Measurements from ENCODE around the gene DCTN5.

DCTN5 gene

GRCh38 chr16:23699100-23699499, 57.8 kb downstream of the DCTN5 start:
- Histone ChIP-seq H3K27me3 (ENCODE audit: low read depth, low read length) (no peaks in the 10 kb centered on the region), H3K36me3 (ENCODE audit: control insufficient read depth in 1 of 2, insufficient read depth in 2 of 2, low read length in 2 of 2) (no peaks in the 10 kb centered on the region), H3K9me3 (ENCODE audit: control insufficient read depth in 1 of 2, low read length in 2 of 2) (peaks cover 0 to 4% of the 10 kb centered on the region in 2 donors), H3K27ac (ENCODE audit: low read length) (peak overlapping the region; percentile 56), H3K4me1 (ENCODE audit: control insufficient read depth in 1 of 2, insufficient read depth in 2 of 2, low read length in 2 of 2) (no peaks in the 10 kb centered on the region), H3K4me3 (ENCODE audit: low read depth in 1 of 2, low read length in 2 of 2) (no peak overlapping the region)

- H3K4me1 ChIP-seq (ENCODE audit: control insufficient read depth in 1 of 2, insufficient read depth in 2 of 2, low read length in 2 of 2), result no peaks in the 10 kb centered on the region
- no peaks in the 10 kb centered on the region for H3K27me3 ChIP-seq (ENCODE audit: low read depth, low read length)
- H3K9me3 ChIP-seq (ENCODE audit: control insufficient read depth in 1 of 2, low read length in 2 of 2), result peaks cover 0 to 4% of the 10 kb centered on the region in 2 donors
- no peak overlapping the region for H3K4me3 ChIP-seq (ENCODE audit: low read depth in 1 of 2, low read length in 2 of 2)
- H3K36me3 ChIP-seq (ENCODE audit: control insufficient read depth in 1 of 2, insufficient read depth in 2 of 2, low read length in 2 of 2), result no peaks in the 10 kb centered on the region
- no peak overlapping the region for H3K27ac ChIP-seq (ENCODE audit: low read length)
Observed at GRCh38 chr16:23700093-23700492, 58.8 kb downstream of the DCTN5 start.

- H3K4me1 ChIP-seq (ENCODE audit: control insufficient read depth in 1 of 2, insufficient read depth in 2 of 2, low read length in 2 of 2), result no peaks in the 10 kb centered on the region
- H3K27me3 ChIP-seq (ENCODE audit: low read depth, low read length), result no peaks in the 10 kb centered on the region
- peaks cover 0 to 4% of the 10 kb centered on the region in 2 donors for H3K9me3 ChIP-seq (ENCODE audit: control insufficient read depth in 1 of 2, low read length in 2 of 2)
- no peak overlapping the region for H3K27ac ChIP-seq (ENCODE audit: low read length)
- H3K36me3 ChIP-seq (ENCODE audit: control insufficient read depth in 1 of 2, insufficient read depth in 2 of 2, low read length in 2 of 2), result no peaks in the 10 kb centered on the region
- no peak overlapping the region for H3K4me3 ChIP-seq (ENCODE audit: low read depth in 1 of 2, low read length in 2 of 2)
Observed at GRCh38 chr16:23700509-23700908, 59.2 kb downstream of the DCTN5 start.

GRCh38 chr16:23701045-23701444, 59.8 kb downstream of the DCTN5 start:
- H3K4me1 ChIP-seq (ENCODE audit: control insufficient read depth in 1 of 2, insufficient read depth in 2 of 2, low read length in 2 of 2), result no peaks in the 10 kb centered on the region
- H3K36me3 ChIP-seq (ENCODE audit: control insufficient read depth in 1 of 2, insufficient read depth in 2 of 2, low read length in 2 of 2), result no peaks in the 10 kb centered on the region
- peaks cover 0 to 4% of the 10 kb centered on the region in 2 donors for H3K9me3 ChIP-seq (ENCODE audit: control insufficient read depth in 1 of 2, low read length in 2 of 2)
- no peak overlapping the region for H3K4me3 ChIP-seq (ENCODE audit: low read depth in 1 of 2, low read length in 2 of 2)
- H3K27ac ChIP-seq (ENCODE audit: low read length), result no peak overlapping the region
- H3K27me3 ChIP-seq (ENCODE audit: low read depth, low read length), result no peaks in the 10 kb centered on the region

- Histone ChIP-seq H3K27ac (ENCODE audit: low read length) (no peak overlapping the region), H3K36me3 (ENCODE audit: control insufficient read depth in 1 of 2, insufficient read depth in 2 of 2, low read length in 2 of 2) (no peaks in the 10 kb centered on the region), H3K4me1 (ENCODE audit: control insufficient read depth in 1 of 2, insufficient read depth in 2 of 2, low read length in 2 of 2) (no peaks in the 10 kb centered on the region), H3K4me3 (ENCODE audit: low read depth in 1 of 2, low read length in 2 of 2) (no peak overlapping the region), H3K27me3 (ENCODE audit: low read depth, low read length) (no peaks in the 10 kb centered on the region), H3K9me3 (ENCODE audit: control insufficient read depth in 1 of 2, low read length in 2 of 2) (peaks cover 0 to 4% of the 10 kb centered on the region in 2 donors)
Observed at GRCh38 chr16:23702951-23703350, 61.7 kb downstream of the DCTN5 start.

GRCh38 chr16:23704772-23705516, 63.7 kb downstream of the DCTN5 start:
- H3K27ac ChIP-seq (ENCODE audit: low read length), result no peak overlapping the region
- H3K36me3 ChIP-seq (ENCODE audit: control insufficient read depth in 1 of 2, insufficient read depth in 2 of 2, low read length in 2 of 2), result no peaks in the 10 kb centered on the region
- H3K4me3 ChIP-seq (ENCODE audit: low read depth in 1 of 2, low read length in 2 of 2), result no peak overlapping the region
- peaks cover 3 to 19% of the 10 kb centered on the region in 2 donors for H3K9me3 ChIP-seq (ENCODE audit: control insufficient read depth in 1 of 2, low read length in 2 of 2)
- no peaks in the 10 kb centered on the region for H3K4me1 ChIP-seq (ENCODE audit: control insufficient read depth in 1 of 2, insufficient read depth in 2 of 2, low read length in 2 of 2)
- no peaks in the 10 kb centered on the region for H3K27me3 ChIP-seq (ENCODE audit: low read depth, low read length)

- H3K27ac ChIP-seq (ENCODE audit: low read length), result no peak overlapping the region
- H3K27me3 ChIP-seq (ENCODE audit: low read depth, low read length), result no peaks in the 10 kb centered on the region
- peaks cover 5 to 22% of the 10 kb centered on the region in 2 donors for H3K9me3 ChIP-seq (ENCODE audit: control insufficient read depth in 1 of 2, low read length in 2 of 2)
- no peaks in the 10 kb centered on the region for H3K4me1 ChIP-seq (ENCODE audit: control insufficient read depth in 1 of 2, insufficient read depth in 2 of 2, low read length in 2 of 2)
- no peak overlapping the region for H3K4me3 ChIP-seq (ENCODE audit: low read depth in 1 of 2, low read length in 2 of 2)
- H3K36me3 ChIP-seq (ENCODE audit: control insufficient read depth in 1 of 2, insufficient read depth in 2 of 2, low read length in 2 of 2), result no peaks in the 10 kb centered on the region
Observed at GRCh38 chr16:23705517-23705902, 64.2 kb downstream of the DCTN5 start.

- H3K27me3 ChIP-seq (ENCODE audit: low read depth, low read length), result peaks cover 4% of the 10 kb centered on the region
- peaks cover 0 to 4% of the 10 kb centered on the region in 2 donors for H3K36me3 ChIP-seq (ENCODE audit: control insufficient read depth in 1 of 2, insufficient read depth in 2 of 2, low read length in 2 of 2)
- no peak overlapping the region for H3K4me3 ChIP-seq (ENCODE audit: low read depth in 1 of 2, low read length in 2 of 2)
- H3K9me3 ChIP-seq (ENCODE audit: control insufficient read depth in 1 of 2, low read length in 2 of 2), result peaks cover 5 to 22% of the 10 kb centered on the region in 2 donors
- H3K4me1 ChIP-seq (ENCODE audit: control insufficient read depth in 1 of 2, insufficient read depth in 2 of 2, low read length in 2 of 2), result no peaks in the 10 kb centered on the region
- H3K27ac ChIP-seq (ENCODE audit: low read length), result no peak overlapping the region
Observed at GRCh38 chr16:23706439-23706838, 65.2 kb downstream of the DCTN5 start.

GRCh38 chr16:23709536-23709935, 68.3 kb downstream of the DCTN5 start:
- Histone ChIP-seq H3K27me3 (ENCODE audit: low read depth, low read length) (peaks cover 12% of the 10 kb centered on the region), H3K4me3 (ENCODE audit: low read depth in 1 of 2, low read length in 2 of 2) (no peak overlapping the region), H3K27ac (ENCODE audit: low read length) (no peak overlapping the region), H3K4me1 (ENCODE audit: control insufficient read depth in 1 of 2, insufficient read depth in 2 of 2, low read length in 2 of 2) (peaks cover 0 to 4% of the 10 kb centered on the region in 2 donors), H3K36me3 (ENCODE audit: control insufficient read depth in 1 of 2, insufficient read depth in 2 of 2, low read length in 2 of 2) (peaks cover 0 to 4% of the 10 kb centered on the region in 2 donors), H3K9me3 (ENCODE audit: control insufficient read depth in 1 of 2, low read length in 2 of 2) (peaks cover 5 to 18% of the 10 kb centered on the region in 2 donors)

GRCh38 chr16:23710008-23710407, 68.7 kb downstream of the DCTN5 start:
- peaks cover 12% of the 10 kb centered on the region for H3K27me3 ChIP-seq (ENCODE audit: low read depth, low read length)
- H3K27ac ChIP-seq (ENCODE audit: low read length), result no peak overlapping the region

GRCh38 chr16:23710504-23710903, 69.2 kb downstream of the DCTN5 start:
- peaks cover 0 to 4% of the 10 kb centered on the region in 2 donors for H3K4me1 ChIP-seq (ENCODE audit: control insufficient read depth in 1 of 2, insufficient read depth in 2 of 2, low read length in 2 of 2)
- no peak overlapping the region for H3K27ac ChIP-seq (ENCODE audit: low read length)
- no peak overlapping the region for H3K4me3 ChIP-seq (ENCODE audit: low read depth in 1 of 2, low read length in 2 of 2)
- H3K36me3 ChIP-seq (ENCODE audit: control insufficient read depth in 1 of 2, insufficient read depth in 2 of 2, low read length in 2 of 2), result peaks cover 0 to 4% of the 10 kb centered on the region in 2 donors
- H3K27me3 ChIP-seq (ENCODE audit: low read depth, low read length), result peaks cover 12% of the 10 kb centered on the region
- peaks cover 5 to 18% of the 10 kb centered on the region in 2 donors for H3K9me3 ChIP-seq (ENCODE audit: control insufficient read depth in 1 of 2, low read length in 2 of 2)

More at GRCh38 chr16:23710008-23710407, 68.7 kb downstream of the DCTN5 start:
- peaks cover 0 to 4% of the 10 kb centered on the region in 2 donors for H3K36me3 ChIP-seq (ENCODE audit: control insufficient read depth in 1 of 2, insufficient read depth in 2 of 2, low read length in 2 of 2)
- peaks cover 5 to 18% of the 10 kb centered on the region in 2 donors for H3K9me3 ChIP-seq (ENCODE audit: control insufficient read depth in 1 of 2, low read length in 2 of 2)
- peaks cover 0 to 4% of the 10 kb centered on the region in 2 donors for H3K4me1 ChIP-seq (ENCODE audit: control insufficient read depth in 1 of 2, insufficient read depth in 2 of 2, low read length in 2 of 2)
- H3K4me3 ChIP-seq (ENCODE audit: low read depth in 1 of 2, low read length in 2 of 2), result no peak overlapping the region

GRCh38 chr16:23711785-23712184, 70.5 kb downstream of the DCTN5 start:
- Histone ChIP-seq H3K9me3 (ENCODE audit: control insufficient read depth in 1 of 2, low read length in 2 of 2) (peaks cover 5 to 18% of the 10 kb centered on the region in 2 donors), H3K4me1 (ENCODE audit: control insufficient read depth in 1 of 2, insufficient read depth in 2 of 2, low read length in 2 of 2) (peaks cover 0 to 4% of the 10 kb centered on the region in 2 donors), H3K4me3 (ENCODE audit: low read depth in 1 of 2, low read length in 2 of 2) (no peak overlapping the region), H3K27ac (ENCODE audit: low read length) (peak overlapping the region; percentile 69), H3K27me3 (ENCODE audit: low read depth, low read length) (peaks cover 12% of the 10 kb centered on the region), H3K36me3 (ENCODE audit: control insufficient read depth in 1 of 2, insufficient read depth in 2 of 2, low read length in 2 of 2) (peaks cover 0 to 4% of the 10 kb centered on the region in 2 donors)
